ENCODE data around the gene TRA2B.
"Not testable (repeated sequence)": the region's sequence is repeated elsewhere in the genome, so short reads cannot be mapped to it uniquely, and the experiment has no call there.

TRA2B gene

DNA sequence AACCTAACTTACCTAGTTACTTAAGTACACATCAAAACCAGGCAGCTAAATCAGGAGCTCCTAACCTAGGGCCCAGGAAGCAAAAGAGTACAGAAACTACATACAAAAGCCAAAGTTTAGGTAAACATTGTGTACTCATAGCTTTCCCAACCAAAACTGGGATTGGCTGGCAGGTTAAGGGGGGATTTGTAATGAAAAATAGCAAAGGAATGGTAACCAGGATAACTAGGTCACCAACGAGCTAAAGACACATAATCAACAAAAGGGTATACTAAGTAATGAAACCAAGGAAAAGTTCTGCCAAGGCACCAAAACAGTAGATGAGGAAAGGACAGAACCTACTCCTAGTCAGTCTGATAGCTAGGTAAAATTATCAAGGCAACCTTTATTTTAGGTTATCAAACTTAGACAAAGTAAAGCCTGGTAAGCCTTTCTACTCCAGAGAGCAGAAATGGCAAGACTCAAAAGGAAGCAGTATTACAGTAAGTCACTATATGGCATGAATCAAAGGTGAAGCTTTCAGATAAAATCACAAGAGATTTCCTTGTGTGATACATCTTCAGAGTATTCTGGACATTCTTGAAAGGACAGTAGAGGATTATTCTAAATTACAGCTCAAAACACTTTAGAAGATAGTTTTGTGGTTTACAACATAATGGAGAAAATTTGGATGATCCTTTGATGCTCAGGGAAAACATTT is 10.2 kb downstream of the TRA2B start:
- no peak for DNase-seq (ENCODE audit: low spot score)

DNA sequence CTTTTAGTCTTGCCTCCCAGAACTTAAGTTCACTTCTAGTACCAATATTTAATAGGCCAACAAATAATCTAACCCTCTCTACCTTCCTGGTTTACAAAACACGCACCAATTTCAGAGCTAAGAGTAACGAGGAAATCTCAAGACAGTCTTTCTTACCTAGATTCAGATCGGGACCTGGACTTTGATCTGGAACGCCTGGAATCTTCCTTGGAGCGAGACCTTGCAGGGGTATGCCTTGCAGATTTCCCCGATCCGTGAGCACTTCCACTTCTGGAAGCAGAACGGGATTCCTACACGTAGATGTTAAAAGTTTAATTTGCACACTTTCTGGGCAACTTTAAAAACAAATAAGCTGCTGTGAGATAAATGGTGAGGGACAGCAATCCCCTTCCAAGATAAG is 11.4 kb downstream of the TRA2B start:
- no peak for DNase-seq (ENCODE audit: low spot score)

DNA sequence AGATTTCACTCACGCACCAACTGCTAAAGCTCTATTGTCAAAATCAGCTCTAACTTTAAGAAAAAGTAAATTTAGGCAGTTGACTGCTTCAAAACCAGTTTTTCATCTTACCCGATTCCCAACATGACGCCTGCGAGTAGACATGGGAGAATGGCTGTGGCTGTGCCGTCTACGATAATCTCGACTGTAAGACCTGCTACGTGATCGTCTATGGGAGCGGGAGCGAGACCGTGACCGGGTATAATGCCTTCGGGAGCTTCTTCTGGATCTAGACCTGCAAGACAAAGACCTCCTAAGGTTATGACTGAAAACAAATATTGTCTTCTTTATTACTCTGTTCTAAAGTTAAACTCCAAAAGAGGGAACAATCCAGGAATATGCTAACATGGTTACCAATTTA is 12.5 kb downstream of the TRA2B start:
- DNase-seq (ENCODE audit: low spot score), result no peak

DNA sequence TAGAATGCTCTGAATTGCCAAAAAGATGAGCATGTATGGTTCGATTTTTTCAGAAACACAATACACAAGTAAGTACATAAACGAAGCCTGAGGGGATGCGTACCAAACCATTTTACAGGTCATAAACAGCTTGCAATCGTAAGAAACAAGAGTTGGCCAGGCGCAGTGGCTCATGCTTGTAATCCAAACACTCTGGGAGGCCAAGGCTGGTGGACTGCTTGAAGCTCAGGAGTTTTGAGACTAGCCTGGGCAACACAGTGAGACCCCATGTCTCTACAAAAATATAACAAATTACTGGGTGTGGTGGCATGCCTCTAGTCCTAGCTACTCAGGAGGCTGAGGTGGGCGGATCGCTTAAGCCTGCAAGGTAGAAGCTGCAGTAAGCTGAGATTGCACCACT is 13.4 kb downstream of the TRA2B start:
- no peak for DNase-seq (ENCODE audit: low spot score)

DNA sequence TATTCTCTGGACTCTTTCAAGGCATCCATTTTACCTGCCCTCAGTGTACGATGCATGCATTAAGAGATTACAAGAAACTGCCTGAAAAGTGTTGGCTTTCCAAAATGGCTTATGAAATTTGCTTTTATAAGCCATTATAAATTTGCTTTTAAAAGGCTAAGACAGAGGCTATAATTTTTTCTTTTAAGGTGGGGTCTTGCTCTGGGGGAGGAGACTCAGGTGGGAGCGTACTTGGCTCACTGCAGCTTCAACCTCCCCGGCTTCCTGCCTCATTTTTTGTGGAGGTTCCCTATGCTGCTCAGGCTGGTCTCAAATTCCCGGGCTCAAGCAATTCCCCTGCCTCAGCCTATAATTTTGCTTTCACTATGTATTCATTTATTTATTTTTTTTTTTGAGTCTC is 17.6 kb downstream of the TRA2B start:
- no peak for DNase-seq (ENCODE audit: low spot score)

DNA sequence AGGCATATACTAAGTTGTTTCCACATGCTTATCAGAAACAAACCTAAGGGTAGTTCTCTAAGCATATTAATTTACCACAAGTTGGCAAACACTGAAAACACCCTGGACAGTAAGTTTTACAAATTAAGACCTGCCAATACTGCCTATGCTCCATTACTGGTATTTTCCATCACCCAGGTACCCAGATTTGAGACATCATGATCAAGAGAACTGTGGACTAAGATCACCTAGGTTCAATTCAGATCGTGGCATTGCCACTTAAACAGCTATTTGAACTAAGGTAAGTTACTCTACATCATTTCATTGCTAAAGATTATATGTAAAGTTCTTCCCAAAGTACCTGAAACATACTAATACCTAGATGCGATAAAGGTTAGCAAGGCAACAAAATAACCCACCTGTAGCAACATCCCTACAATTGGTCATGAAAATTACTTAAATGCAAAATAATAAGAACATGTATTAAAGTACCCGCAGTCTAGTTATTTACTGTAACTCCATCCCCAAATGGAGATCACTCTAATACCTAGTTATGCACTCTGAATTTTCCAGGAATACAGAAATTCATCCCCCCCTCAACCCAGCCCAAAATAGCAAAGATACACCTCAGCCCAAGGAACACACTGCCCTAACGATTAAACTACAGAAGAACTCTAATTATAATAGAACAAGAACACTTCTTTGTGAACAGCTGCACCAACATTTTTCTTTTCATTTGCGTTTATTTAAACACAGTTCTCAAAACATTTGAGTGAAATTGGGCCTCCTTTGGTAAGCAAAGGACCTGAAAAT is 21.6 kb downstream of the TRA2B start:
- DNase-seq (ENCODE audit: low spot score), result no peak

DNA sequence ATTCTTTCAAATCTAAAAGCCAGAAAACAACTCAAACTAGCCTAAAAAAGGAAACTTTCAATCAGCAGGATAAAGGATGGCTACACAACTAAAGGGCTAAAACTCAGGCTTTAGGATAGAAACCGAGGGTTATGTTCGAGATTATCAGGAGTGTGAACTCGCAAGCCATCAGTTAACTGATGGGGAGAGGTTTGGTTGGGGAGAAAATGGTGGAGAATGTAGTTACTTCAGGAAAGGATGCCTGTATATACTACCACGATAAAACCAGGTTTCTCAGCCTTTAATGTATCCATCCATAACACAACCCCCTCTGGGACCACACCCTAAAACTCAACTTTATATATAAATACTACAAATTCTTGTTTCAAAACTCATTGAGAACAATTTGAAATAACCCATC is 22.2 kb downstream of the TRA2B start:
- no peak for DNase-seq (ENCODE audit: low spot score)

DNA sequence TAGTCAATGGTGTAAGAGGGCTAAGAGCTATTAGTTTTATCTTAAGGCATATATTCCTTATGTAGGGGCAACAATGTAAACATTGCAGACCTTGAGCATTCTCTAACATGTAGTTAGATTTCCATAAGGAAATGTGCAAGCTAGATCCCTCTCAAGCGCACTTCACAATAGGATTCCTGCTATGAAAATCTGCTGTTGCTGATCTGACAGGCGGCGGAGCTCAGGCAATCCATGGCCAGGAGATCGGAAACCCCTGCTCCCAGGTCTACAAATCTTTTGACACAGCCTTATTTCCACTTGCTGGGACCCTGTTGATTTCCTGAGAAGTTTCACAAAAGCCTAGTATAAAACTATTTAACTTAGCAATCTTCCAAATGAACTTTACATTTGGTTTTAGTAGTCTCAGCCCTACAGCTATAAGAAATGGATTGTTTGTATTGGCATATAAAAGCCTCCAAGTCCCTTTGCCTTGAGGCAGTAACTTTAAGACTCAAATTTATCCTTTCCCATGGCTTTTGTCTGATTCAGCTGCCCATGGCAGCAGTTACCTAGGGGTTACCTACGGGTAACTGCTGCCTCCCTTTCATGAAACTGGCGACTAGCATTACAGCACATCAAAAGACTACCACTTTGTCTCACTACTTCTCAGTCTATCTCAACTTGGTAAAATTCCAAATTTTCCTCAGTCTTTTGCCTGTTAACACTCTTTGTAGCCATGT is 22.7 kb downstream of the TRA2B start:
- DNase-seq (ENCODE audit: low spot score), result no peak

DNA sequence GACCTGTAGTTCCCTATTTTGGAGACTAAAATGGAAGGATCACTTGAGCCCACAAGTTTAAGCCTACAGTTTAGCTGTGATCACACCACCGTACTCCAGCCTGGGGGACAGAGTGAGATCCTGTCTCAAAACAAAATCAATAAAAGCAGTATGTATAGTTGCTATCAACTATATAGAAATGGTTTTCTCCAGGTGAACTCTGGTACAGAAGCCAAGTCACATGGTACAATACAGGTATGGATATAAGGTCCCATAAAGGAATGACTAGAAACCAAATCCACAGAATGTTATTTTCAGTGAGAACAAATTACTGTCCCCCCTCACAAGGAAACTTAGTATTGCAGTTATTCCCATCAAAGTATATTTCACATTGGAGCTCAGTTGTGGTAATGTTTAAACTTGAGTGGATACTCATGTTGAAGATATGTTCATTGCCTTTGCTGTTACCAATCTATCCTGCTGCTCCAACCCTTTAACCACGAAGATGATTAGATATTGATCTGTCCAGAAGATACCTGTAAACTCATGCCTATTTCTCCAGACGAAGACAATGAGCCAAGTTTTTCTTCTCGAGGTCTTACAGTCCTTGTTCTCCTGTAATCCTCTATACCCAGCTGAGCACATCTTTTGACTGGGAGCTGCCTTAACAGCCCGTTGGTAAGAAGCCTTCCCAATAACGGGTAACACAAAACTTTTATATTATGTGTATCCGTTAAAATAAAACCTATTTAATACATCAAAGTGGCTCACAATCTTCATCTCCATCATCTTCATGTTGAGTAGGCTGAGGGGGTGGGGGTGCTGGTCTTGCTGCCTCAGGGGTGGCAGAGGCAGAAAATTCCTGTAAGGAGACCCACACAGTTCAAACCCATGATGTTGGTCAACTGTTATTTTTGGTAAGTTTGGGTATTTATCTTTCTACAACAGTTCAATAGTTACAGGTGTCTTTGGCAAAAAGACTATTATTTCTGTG is 24.6 kb downstream of the TRA2B start:
- no peak for DNase-seq (ENCODE audit: low spot score)

DNA sequence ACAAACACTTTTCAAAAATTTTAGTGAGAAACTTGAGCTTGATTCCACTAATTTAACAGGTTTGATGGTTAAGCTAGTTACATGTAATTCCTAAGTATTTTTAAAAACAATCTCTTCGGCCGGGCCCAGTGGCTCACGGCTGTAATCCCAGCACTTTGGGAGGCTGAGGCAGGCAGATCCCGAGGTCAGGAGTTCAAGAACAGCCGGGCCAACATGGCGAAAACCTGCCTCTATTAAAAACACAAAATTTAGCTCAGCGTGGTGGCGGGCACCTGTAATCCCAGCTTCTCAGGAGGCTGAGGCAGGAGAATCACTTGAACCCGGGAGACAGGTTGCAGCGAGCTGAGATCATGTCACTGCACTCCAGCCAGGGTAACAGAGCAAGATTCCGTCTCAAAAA is 25.3 kb downstream of the TRA2B start:
- DNase-seq (ENCODE audit: low spot score), result no peak

DNA sequence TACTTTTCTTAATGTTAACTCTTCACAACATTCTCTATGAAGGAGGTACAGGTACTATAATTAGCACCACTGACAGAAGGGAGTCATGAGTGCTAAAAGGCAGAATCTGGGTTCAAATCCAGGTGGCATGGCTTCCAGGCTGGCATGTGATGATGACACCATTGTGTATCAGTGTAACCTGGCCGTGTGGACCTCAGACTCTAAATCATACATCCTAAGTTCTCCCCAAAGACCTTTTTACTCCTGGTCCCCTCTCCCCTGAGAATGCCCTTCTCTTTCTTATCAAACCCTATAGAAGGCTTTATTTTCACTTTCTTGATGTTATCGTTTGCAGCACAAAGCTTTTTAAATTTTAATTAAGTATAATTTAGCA is 26.8 kb downstream of the TRA2B start:
- not testable (repeated sequence) for DNase-seq (ENCODE audit: low spot score)

DNA sequence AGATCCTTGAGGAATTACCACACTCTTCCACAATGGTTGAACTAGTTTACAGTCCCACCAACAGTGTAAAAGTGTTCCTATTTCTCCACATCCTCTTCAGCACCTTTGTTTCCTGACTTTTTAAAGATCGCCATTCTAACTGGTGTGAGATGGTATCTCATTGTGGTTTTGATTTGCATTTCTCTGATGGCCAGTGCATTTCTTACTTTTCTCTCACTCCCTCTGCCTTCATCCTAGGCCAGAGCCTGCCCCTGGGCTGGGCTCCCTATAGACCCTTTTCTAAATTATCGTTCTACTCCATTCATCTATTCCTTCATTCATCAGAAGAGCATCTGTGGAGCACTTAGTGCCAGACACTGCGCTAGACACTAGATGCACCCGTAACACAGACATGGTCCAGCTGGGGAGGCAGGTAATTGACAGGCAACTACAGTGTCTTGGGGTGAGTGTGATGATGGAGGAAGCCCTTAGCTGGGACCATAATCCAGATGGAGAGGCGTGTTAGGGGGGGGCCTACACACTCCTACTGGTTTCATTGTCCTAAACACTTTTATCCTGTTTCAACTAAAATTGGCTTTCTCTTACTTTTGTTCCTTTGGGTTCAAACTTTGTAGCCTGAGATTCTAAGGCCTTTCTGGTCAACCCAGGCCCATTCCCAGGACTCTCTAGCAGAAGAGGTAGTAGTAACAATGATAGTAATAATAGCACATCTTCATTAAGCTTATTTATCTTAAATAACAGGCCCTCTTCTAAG is 27.3 kb downstream of the TRA2B start:
- DNase-seq (ENCODE audit: low spot score), result not testable (repeated sequence)

DNA sequence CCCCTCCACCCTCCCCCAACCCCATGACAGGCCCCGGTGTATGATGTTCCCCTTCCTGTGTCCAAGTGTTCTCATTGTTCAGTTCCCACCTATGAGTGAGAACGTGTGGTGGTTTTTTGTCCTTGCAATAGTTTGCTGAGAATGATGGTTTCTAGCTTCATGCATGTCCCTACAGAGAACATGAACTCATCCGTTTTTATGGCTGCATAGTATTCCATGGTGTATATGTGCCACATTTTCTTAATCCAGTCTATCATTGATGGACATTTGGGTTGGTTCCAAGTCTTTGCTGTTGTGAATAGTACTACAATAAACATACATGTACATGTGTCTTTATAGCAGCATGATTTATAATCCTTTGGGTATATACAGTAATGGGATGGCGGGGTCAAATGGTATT is 27.9 kb downstream of the TRA2B start:
- DNase-seq (ENCODE audit: low spot score), result not testable (repeated sequence)

DNA sequence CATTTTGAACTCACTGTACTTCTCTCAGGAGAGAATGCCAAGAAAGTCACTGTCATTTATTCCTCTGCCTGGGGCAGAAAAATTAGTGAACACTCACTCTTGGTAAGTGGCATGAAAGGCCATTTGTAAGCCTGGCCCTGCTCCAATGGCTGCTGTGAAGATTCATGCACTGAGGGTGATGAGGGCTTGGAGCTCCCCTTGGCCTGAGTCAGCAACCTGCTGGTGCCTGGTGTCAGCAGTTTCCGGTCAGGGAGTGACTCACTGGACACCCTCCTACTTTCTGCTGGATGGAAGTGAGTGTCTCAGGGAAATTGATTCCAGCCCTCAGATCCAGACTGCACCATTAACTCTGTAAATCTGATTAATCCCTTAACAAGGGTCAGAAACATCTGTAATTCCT is 37.6 kb downstream of the TRA2B start:
- peak; percentile 85 for DNase-seq (ENCODE audit: low spot score)

DNA sequence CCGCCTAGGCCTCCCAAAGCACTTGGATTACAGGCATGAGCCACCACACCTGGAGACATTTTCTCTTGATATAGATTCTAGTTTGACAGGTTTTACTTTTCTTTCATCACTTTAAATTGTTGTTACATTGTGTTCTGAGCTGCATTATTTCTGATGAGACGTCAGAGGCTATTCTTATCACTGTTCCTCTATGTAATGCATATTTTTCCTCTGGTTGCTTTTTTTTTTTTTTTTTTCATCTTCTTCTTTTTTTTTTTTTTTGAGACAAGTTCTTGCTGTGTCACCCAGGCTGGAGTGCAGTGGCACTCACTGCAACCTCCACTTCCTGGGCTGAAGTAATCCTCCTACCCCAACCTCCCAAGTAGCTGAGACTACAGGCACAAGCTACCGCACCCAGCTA is 41.2 kb downstream of the TRA2B start:
- DNase-seq (ENCODE audit: low spot score), result no peak

DNA sequence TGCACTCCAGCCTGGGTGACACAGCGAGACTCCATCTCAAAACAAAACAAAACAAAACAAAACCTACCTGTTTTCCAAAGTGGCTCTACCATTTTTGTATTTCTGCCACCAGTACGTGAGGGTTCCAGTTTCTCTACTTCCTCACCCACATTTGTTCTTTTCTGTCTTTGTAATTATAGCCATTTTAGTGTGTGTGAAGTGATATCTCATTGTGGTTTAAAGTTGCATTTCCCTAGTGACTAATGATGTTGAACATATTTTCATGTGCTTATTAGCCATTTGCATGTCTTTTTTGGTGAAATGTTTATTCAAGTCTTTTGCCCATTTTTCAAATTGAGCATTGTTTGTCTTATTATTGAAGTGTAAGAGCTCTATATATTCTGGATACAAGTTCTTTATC is 50.7 kb downstream of the TRA2B start:
- DNase-seq (ENCODE audit: low spot score), result no peak

DNA sequence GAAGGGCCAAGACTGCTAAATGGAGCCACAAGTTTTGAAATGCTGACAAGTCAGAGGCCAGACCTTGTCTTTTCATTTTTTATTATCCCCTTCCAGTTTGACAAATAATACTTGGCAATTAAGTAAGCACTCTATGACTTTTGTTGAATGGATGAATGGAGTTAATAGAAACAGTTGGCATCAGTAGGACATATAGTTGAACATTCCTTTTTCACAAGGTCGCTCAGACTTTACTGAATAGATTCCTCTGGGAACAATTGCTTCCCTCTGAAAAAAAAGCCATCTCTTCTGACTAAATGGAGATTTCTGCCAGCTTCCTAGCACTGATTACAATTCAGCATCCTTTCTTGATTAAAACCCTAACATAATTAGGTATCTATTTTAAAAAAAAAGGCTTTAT is 53.2 kb downstream of the TRA2B start:
- DNase-seq (ENCODE audit: low spot score), result no peak

DNA sequence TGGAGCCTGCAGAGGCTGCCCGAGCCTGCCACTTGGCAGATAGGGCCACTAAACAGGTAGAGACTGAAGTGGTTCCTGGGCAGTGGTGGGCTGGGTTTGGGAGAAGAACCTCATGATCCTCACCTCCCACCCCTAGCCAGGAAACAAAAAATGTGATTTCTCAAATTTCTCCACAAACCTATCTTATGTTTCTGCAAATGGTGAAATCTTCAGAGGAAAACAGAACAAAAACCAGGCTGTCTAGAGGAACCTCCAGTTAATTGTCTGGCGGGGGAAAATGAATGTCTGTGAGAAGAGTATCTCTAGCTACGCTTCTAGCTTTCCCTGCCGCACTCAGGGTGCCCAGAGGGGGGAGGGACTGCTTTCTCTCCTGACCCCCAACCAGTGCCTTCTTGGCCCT is 55.9 kb downstream of the TRA2B start:
- DNase-seq (ENCODE audit: low spot score), result no peak

DNA sequence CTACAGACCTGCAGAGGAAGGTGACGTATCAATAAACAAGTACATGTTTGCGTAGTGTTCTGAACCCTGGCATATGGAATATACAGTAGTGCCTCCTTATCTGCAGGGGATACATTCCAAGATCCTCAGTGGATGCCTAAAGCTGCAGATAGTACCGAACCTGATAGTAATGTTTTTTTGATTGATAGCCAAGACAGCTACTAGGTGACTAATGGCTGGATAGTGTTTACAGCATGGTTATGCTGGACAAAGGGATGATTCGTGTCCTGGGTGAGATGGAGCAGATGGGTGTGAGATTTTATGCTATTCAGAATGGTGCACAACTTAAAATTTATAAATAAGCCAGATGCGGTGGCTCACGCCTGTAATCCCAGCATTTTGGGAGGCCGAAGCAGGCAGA is 57.2 kb downstream of the TRA2B start:
- DNase-seq (ENCODE audit: low spot score), result no peak

DNA sequence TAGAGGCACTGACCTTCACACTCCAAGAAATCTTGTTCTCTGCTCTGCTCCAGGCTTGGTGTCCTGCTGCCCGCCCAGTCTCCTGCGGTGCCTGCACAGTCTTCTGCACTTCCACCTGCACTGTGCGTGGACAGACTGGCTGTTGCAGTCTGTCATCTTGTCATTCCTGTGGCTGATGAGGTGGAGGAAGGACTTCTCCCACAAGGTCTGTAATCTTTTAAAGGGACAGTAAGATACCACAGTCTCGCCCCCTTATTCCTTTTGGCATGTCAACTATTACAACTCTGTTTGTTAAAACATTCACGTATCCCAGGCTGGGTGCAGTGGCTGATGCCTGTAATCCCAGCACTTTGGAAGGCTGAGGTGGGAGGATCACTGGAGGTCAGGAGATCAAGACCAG is 58.9 kb downstream of the TRA2B start:
- DNase-seq (ENCODE audit: low spot score), result no peak

DNA sequence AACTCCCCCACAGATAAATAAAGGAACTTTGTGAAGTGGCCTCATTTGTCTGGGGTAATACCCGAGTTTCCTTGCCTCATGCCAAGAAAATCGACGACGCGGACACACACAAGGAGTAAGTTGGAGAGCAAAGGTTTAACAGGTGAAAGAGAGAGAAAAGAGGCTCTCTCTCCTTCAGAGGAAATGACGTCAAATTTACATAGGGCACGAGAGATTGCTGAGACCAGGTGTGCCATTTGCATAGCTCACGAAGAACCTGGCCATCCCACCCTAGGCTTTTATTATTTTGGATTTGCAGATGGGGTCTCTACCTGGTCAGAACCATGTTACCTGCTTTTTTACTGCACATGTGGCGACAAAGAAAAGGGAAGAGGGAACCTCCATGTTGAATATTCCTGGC is 63.7 kb downstream of the TRA2B start:
- no peak for DNase-seq (ENCODE audit: low spot score)

All from hepatic stellate cell (primary cell).